ENCODE data around the gene CD84. TPM values are rescaled to one million over a fixed set of nuclear protein-coding genes. Genes with fewer than 3 reads are reported as not detected.

CD84 gene
- total RNA-seq, 1 experiment from 2014 or later, result not detected

DNA sequence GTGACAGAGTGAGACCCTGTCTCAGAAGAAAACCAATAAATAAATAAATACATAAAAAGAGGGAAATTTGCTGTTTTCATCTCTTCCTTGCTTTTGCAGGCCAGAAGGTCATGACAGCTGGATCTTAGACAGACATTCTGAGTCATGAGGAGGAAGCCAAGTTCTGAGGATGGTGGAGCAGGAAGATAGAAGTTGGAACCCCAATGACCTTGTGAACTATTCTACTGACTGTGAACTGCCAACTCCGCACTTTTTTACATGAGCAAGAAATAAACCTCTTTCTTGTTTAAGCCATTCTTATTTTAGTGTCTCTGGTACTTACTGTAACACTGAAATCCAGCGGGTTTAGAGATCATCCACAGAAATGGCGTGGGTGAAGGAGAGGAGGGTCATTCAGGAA is 8.5 kb downstream of the CD84 start:
- Histone ChIP-seq H3K9me3 (ENCODE audit: low read depth, low read length, poor library complexity, severe bottlenecking) (no peaks in the 10 kb centered on the region), H3K36me3 (ENCODE audit: insufficient read depth, low read length, poor library complexity, severe bottlenecking) (no peaks in the 10 kb centered on the region), H3K27ac (ENCODE audit: low read depth, low read length, poor library complexity, severe bottlenecking) (no peak overlapping the region), H3K27me3 (replicated peaks; ENCODE audit: insufficient read depth, low read depth, low read length, poor library complexity) (no peaks in the 10 kb centered on the region), H3K4me3 (ENCODE audit: low read depth, low read length, poor library complexity, severe bottlenecking) (no peak overlapping the region), H3K4me1 (ENCODE audit: insufficient read depth, low read length, poor library complexity, severe bottlenecking) (no peaks in the 10 kb centered on the region)
- CTCF ChIA-PET, result interaction anchor here (0.6 kb wide), 1 partner anchor 129 kb away, joined by 9 read pairs; no protein-coding TSS in a partner anchor
- TF ChIP-seq CTCF (conservative IDR thresholded peaks at IDR 0.05; ENCODE audit: low read depth, low read length) (no peak), EZH2 (IDR thresholded peaks at IDR 0.05; ENCODE audit: borderline replicate concordance, low read depth, low read length, poor library complexity, severe bottlenecking) (no peak)
- no TSS peak for BruUV-seq (replicated peaks)
- intact Hi-C loops (cut with micrococcal nuclease; ENCODE audit: unreplicated experiment), result no loop called here
- DNase-seq (ENCODE audit: low spot score), result no peak
- POLR2A ChIA-PET (ENCODE audit: low non-redundant PET), result no interaction called here

- H3K4me3 ChIP-seq (ENCODE audit: low read depth, low read length, poor library complexity, severe bottlenecking), result no peak overlapping the region
- POLR2A ChIA-PET (ENCODE audit: low non-redundant PET), result no interaction called here
- H3K9me3 ChIP-seq (ENCODE audit: low read depth, low read length, poor library complexity, severe bottlenecking), result no peaks in the 10 kb centered on the region
- no peaks in the 10 kb centered on the region for H3K4me1 ChIP-seq (ENCODE audit: insufficient read depth, low read length, poor library complexity, severe bottlenecking)
- H3K27ac ChIP-seq (ENCODE audit: low read depth, low read length, poor library complexity, severe bottlenecking), result no peak overlapping the region
- no TSS peak for BruUV-seq (replicated peaks)
- H3K27me3 ChIP-seq (replicated peaks; ENCODE audit: insufficient read depth, low read depth, low read length, poor library complexity), result no peaks in the 10 kb centered on the region
- DNase-seq (ENCODE audit: low spot score), result no peak
- CTCF ChIA-PET, result no interaction called here
- no peak for TF ChIP-seq CTCF (conservative IDR thresholded peaks at IDR 0.05; ENCODE audit: low read depth, low read length)
- no peak for TF ChIP-seq EZH2 (IDR thresholded peaks at IDR 0.05; ENCODE audit: borderline replicate concordance, low read depth, low read length, poor library complexity, severe bottlenecking)
- H3K36me3 ChIP-seq (ENCODE audit: insufficient read depth, low read length, poor library complexity, severe bottlenecking), result no peaks in the 10 kb centered on the region
- intact Hi-C loops (cut with micrococcal nuclease; ENCODE audit: unreplicated experiment), result no loop called here
Observed at GRCh38 chr1:160569806-160570205, 9.5 kb downstream of the CD84 start.

GRCh38 chr1:160567858-160568682 is 11.2 kb downstream of the CD84 start:
- no TSS peak for BruUV-seq (replicated peaks)
- Histone ChIP-seq H3K4me3 (ENCODE audit: low read depth, low read length, poor library complexity, severe bottlenecking) (no peak overlapping the region), H3K27me3 (replicated peaks; ENCODE audit: insufficient read depth, low read depth, low read length, poor library complexity) (no peaks in the 10 kb centered on the region), H3K4me1 (ENCODE audit: insufficient read depth, low read length, poor library complexity, severe bottlenecking) (no peaks in the 10 kb centered on the region), H3K27ac (ENCODE audit: low read depth, low read length, poor library complexity, severe bottlenecking) (no peak overlapping the region), H3K9me3 (ENCODE audit: low read depth, low read length, poor library complexity, severe bottlenecking) (no peaks in the 10 kb centered on the region), H3K36me3 (ENCODE audit: insufficient read depth, low read length, poor library complexity, severe bottlenecking) (no peaks in the 10 kb centered on the region)
- ChIA-PET CTCF (no interaction called here), POLR2A (ENCODE audit: low non-redundant PET) (no interaction called here)
- TF ChIP-seq EZH2 (IDR thresholded peaks at IDR 0.05; ENCODE audit: borderline replicate concordance, low read depth, low read length, poor library complexity, severe bottlenecking) (no peak), CTCF (conservative IDR thresholded peaks at IDR 0.05; ENCODE audit: low read depth, low read length) (no peak)
- intact Hi-C loops (cut with micrococcal nuclease; ENCODE audit: unreplicated experiment), result no loop called here
- no peak for DNase-seq (ENCODE audit: low spot score)
